SU-DHL-6 (cell line): ENCODE measurements around the gene HOXA1.

Experiments
- EZH2phosphoT487 ChIP-seq: fragments of 200-600 bp; sonication (generic), shearing (Covaris generic); conservative IDR thresholded peaks from 2 replicates; pipeline ENCODE4 v1.6.1; 2018; ENCODE audit warnings: mild to moderate bottlenecking, antibody characterized with exemption, low read length, moderate library complexity, mixed read lengths
- TF ChIP-seq, protein P1 (sequence below): fragments of 200-600 bp; sonication (generic); IDR thresholded peaks from one replicate; pipeline ENCODE4 v1.5.1; 2017; ENCODE audit warnings: antibody characterized with exemption, mild to moderate bottlenecking, low read length, moderate library complexity; ENCODE audit not compliant: insufficient read depth, poor library complexity, severe bottlenecking

DNA sequence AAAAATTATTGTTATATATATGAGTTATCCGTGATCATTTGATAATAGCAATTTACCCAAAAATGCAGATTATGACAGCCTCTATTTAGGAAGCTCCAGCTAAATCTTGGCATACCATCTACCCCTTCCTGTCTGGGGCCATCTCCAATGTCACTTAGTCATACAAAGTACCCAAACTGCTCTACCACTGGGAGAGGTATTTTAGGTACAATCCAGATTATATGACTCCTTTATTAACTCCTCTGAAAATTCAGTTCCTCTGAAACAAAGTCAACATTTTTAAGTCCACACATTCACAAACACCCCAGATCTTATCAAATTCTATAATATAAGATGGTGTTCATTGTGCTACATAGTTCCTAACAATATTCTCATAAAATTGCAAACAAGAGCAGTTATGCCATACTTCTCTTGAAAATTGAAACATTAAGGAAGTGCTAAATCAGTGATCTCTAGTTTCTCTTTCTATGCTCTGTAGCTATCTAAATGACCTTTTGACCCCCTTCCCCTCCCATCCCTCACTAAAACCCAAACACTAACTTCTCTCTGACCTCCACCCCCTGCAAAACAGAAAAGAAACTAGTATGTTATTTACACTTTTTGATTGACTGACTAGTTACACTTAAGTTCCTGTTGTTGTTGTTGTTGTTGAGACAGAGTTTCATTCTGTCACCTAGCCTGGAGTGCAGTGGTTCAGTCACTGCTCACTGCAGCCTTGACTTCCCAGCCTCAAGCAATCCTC is 16.4 kb downstream of the HOXA1 start:
- TF ChIP-seq, protein P1, sequence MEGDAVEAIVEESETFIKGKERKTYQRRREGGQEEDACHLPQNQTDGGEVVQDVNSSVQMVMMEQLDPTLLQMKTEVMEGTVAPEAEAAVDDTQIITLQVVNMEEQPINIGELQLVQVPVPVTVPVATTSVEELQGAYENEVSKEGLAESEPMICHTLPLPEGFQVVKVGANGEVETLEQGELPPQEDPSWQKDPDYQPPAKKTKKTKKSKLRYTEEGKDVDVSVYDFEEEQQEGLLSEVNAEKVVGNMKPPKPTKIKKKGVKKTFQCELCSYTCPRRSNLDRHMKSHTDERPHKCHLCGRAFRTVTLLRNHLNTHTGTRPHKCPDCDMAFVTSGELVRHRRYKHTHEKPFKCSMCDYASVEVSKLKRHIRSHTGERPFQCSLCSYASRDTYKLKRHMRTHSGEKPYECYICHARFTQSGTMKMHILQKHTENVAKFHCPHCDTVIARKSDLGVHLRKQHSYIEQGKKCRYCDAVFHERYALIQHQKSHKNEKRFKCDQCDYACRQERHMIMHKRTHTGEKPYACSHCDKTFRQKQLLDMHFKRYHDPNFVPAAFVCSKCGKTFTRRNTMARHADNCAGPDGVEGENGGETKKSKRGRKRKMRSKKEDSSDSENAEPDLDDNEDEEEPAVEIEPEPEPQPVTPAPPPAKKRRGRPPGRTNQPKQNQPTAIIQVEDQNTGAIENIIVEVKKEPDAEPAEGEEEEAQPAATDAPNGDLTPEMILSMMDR = no peak
- no peak for TF ChIP-seq EZH2phosphoT487
